Type B pancreatic cell (in vitro differentiated cells): Measurements from ENCODE around the gene ORMDL2. TPM values are rescaled to one million over a fixed set of nuclear protein-coding genes. Genes with fewer than 3 reads are reported as not detected.
A peak's percentile ranks its signal among the peaks of the same experiment; 100 is the strongest.
"Not testable (repeated sequence)": the region's sequence is repeated elsewhere in the genome, so short reads cannot be mapped to it uniquely, and the experiment has no call there.

Source experiments
- DNase-seq: peaks from one replicate; pipeline ENCODE4 v3.0.0; 2021; ENCODE audit warnings: mixed read lengths; ENCODE audit not compliant: unreplicated experiment; ENCODE audit errors: extremely low spot score
- H3K27ac Mint-ChIP-seq: 2 replicates; pipeline ENCODE4 v1.8.0; 2021; ENCODE audit warnings: mild to moderate bottlenecking, mixed read lengths
- H3K27me3 Mint-ChIP-seq: 2 replicates; pipeline ENCODE4 v1.8.0; 2021; ENCODE audit warnings: mixed read lengths
- H3K36me3 Mint-ChIP-seq: 2 replicates; pipeline ENCODE4 v1.8.0; 2021; ENCODE audit warnings: mixed read lengths
- H3K4me1 Mint-ChIP-seq: one replicate; pipeline ENCODE4 v1.8.0; 2021; ENCODE audit warnings: mixed read lengths; ENCODE audit not compliant: unreplicated experiment
- H3K4me3 Mint-ChIP-seq: 2 replicates; pipeline ENCODE4 v1.8.0; 2021; ENCODE audit warnings: mild to moderate bottlenecking, mixed read lengths
- H3K9me3 Mint-ChIP-seq: 2 replicates; pipeline ENCODE4 v1.8.0; 2021; ENCODE audit warnings: mixed read lengths
- CTCF ChIP-seq: fragments of 200-600 bp; sonication (generic); conservative IDR thresholded peaks from 2 replicates; pipeline ENCODE4 v1.5.0; 2021; ENCODE audit warnings: antibody characterized with exemption, mild to moderate bottlenecking
- total RNA-seq: library from RNA; stranded (reverse); gene quantifications from 2 replicates; pipeline ENCODE4 v1.2.1, GENCODE V29; 2021; ENCODE audit warnings: low replicate concordance

Gene ORMDL2
- total RNA-seq, 1 donor from 2014 or later, result 50.9 TPM

- Mint-ChIP-seq H3K36me3 (peaks cover 8% of the 10 kb centered on the region), H3K4me3 (peak overlapping the region; percentile 98), H3K9me3 (no peaks in the 10 kb centered on the region), H3K27me3 (no peaks in the 10 kb centered on the region), H3K4me1 (peaks cover 42% of the 10 kb centered on the region), H3K27ac (peak overlapping the region; percentile 96)
- DNase-seq, result no peak
- no peak for TF ChIP-seq CTCF
These were observed 10.5 kb downstream of the ORMDL2 start for GRCh38 chr12:55828357-55828756.

- H3K4me1 Mint-ChIP-seq, result peaks cover 36% of the 10 kb centered on the region
- no peak for TF ChIP-seq CTCF
- DNase-seq, result no peak
- H3K27me3 Mint-ChIP-seq, result no peaks in the 10 kb centered on the region
- H3K36me3 Mint-ChIP-seq, result peaks cover 8% of the 10 kb centered on the region
- peak overlapping the region; percentile 96 for H3K27ac Mint-ChIP-seq
- no peaks in the 10 kb centered on the region for H3K9me3 Mint-ChIP-seq
- H3K4me3 Mint-ChIP-seq, result peak overlapping the region; percentile 98
These were observed 12.2 kb downstream of the ORMDL2 start for GRCh38 chr12:55829967-55830600.

DNA sequence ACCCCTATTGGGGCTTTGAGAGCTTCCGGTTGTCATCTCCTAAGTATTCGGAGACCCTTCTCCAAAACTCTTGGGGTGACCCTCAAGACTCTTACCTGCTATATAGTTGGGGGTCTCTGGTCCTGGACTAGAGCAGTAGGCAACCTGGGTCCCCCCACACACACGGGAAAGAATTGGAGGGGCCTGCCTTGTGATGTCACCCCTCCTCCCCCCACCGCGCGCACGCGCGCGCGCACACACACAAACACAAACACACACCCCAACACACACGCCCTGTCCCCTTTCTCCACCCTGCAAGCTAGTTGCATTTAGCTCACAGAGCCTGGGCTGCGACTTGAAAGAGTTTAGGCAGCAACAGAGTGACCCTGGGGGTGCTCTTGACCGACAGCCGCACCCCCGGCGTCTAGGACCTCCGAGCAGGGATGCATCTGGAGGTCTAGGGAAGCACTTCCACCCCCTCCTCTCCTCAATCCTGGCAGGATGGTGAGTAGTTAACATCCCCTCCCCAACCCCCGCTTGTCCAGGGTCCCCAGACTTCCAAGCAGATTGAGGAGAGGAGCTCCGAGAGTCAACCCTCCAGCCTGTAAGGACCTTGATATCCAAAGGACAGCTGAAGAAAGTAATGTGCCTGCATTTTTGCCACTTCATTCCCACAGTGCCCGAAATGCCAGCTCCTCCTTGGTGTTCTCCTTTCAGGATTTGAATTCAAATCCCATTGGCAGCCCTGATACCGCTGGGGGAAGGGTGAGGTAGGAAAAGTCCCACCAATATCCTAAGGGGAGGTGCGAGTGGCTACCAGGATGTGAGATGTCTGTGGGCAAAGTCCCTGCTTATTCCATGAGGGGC, 13.0 kb downstream of the ORMDL2 start:
- Mint-ChIP-seq H3K36me3 (peaks cover 8% of the 10 kb centered on the region), H3K4me3 (peak overlapping the region; percentile 98), H3K27me3 (no peaks in the 10 kb centered on the region), H3K27ac (peak overlapping the region; percentile 96), H3K4me1 (peaks cover 33% of the 10 kb centered on the region), H3K9me3 (no peaks in the 10 kb centered on the region)
- TF ChIP-seq CTCF, result no peak
- peak; percentile 80 for DNase-seq

DNA sequence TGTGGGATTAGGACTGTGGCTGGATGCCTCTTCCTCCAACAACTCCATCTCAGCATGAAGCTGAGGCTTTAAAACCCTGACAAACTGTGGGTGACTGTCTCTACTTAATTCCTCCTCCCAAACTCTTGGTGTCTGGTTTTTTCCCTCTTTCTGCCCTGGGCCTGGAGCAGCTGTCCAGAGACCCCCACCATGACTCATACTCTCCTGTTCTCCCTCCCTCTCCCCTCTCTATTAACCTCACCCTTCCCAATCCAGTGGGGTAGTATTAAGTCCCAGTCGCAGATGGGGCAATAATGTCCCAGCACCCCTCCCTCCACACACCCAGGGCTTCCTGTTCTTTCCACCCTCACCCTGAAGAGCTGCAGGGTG, 13.6 kb downstream of the ORMDL2 start:
- no peaks in the 10 kb centered on the region for H3K27me3 Mint-ChIP-seq
- H3K36me3 Mint-ChIP-seq, result peaks cover 8% of the 10 kb centered on the region
- no peak for TF ChIP-seq CTCF
- peak overlapping the region; percentile 98 for H3K4me3 Mint-ChIP-seq
- H3K4me1 Mint-ChIP-seq, result peaks cover 27% of the 10 kb centered on the region
- H3K9me3 Mint-ChIP-seq, result no peaks in the 10 kb centered on the region
- DNase-seq, result no peak
- H3K27ac Mint-ChIP-seq, result peak overlapping the region; percentile 96

DNA sequence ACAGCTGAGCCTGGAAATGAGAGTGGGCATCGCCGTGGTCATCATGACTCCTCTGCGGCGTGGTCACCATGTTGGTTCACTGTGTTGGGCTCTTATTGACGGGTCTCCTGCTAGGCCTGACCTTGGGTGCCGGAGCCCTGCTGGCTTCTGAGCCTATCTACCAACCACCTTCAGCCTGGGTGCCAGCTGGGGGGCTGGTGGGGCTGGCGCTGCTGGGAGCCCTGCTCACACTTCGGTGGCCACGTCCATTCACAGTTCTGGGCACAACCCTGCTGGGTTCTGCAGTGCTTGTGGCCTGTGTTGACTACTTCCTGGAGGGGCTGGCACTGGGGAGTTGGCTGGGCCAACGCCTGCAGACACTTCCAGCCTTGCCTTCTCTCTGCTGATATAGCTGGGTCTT, 15.2 kb downstream of the ORMDL2 start:
- Mint-ChIP-seq H3K27me3 (no peaks in the 10 kb centered on the region), H3K27ac (no peak overlapping the region), H3K4me1 (peaks cover 17% of the 10 kb centered on the region), H3K4me3 (peak overlapping the region; percentile 71), H3K9me3 (no peaks in the 10 kb centered on the region), H3K36me3 (no peaks in the 10 kb centered on the region)
- no peak for DNase-seq
- no peak for TF ChIP-seq CTCF

DNA sequence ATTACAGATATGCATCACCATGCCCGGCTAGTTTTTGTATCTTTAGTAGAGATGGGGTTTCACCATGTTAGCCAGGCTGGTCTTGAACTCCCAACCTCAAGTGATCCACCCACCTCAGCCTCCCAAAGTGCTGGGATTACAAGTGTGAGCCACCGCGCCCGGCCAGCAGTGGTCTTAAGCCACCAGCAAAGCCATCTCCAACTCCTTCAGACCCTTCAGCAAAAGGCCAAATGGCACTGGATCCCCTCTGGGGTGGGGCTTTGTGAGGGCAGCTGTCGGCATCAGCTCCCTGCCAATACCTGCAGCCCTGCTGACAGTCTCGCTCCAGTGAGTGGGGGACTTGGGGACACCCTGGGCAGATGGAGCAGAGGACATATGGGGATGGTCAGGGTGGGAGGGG, 16.6 kb downstream of the ORMDL2 start:
- not testable (repeated sequence) for H3K36me3 Mint-ChIP-seq, DNase-seq, H3K27me3 Mint-ChIP-seq, H3K9me3 Mint-ChIP-seq, H3K27ac Mint-ChIP-seq, H3K4me3 Mint-ChIP-seq
- H3K4me1 Mint-ChIP-seq, result peaks cover 13% of the 10 kb centered on the region
